Measurements from ENCODE around the gene ARFGAP3.
A peak's percentile ranks its signal among the peaks of the same experiment; 100 is the strongest.

The ARFGAP3 gene

GRCh38 chr22:42856179-42856864 lies 751 bp downstream of the ARFGAP3 start:
- H3K27me3 Mint-ChIP-seq: no peaks in the 10 kb centered on the region
- no peaks in the 10 kb centered on the region for H3K9me3 Mint-ChIP-seq
- H3K4me1 Mint-ChIP-seq: peaks cover 14% of the 10 kb centered on the region
- ATAC-seq (peak; percentile 70), DNase-seq (peak in 1 of 2 donors; percentile 69)
- peak overlapping the region; percentile 85 to 90 for H3K4me3 Mint-ChIP-seq
- H3K27ac Mint-ChIP-seq: peak overlapping the region; percentile 95 to 96

GRCh38 chr22:42855721-42856120 lies 1.4 kb downstream of the ARFGAP3 start:
- Mint-ChIP-seq H3K9me3 (no peaks in the 10 kb centered on the region), H3K4me1 (peaks cover 8% of the 10 kb centered on the region), H3K27ac (peak overlapping the region in 1 of 2 donors; percentile 96), H3K4me3 (peak overlapping the region; percentile 85 to 90), H3K27me3 (no peaks in the 10 kb centered on the region)
- DNase-seq (no peak), ATAC-seq (no peak)

GRCh38 chr22:42855211-42855610 lies 1.9 kb downstream of the ARFGAP3 start:
- H3K4me3 Mint-ChIP-seq: peak overlapping the region in 1 of 2 donors; percentile 51
- peaks cover 5% of the 10 kb centered on the region for H3K4me1 Mint-ChIP-seq
- H3K9me3 Mint-ChIP-seq: no peaks in the 10 kb centered on the region
- H3K27me3 Mint-ChIP-seq: no peaks in the 10 kb centered on the region
- ATAC-seq: no peak
- no peak for DNase-seq
- no peak overlapping the region for H3K27ac Mint-ChIP-seq

- H3K27ac Mint-ChIP-seq: peak overlapping the region in 1 of 2 donors; percentile 30
- DNase-seq (no peak), ATAC-seq (no peak)
- H3K9me3 Mint-ChIP-seq: no peaks in the 10 kb centered on the region
- peaks cover 16% of the 10 kb centered on the region for H3K4me1 Mint-ChIP-seq
- no peaks in the 10 kb centered on the region for H3K27me3 Mint-ChIP-seq
- H3K4me3 Mint-ChIP-seq: no peak overlapping the region
Measured at GRCh38 chr22:42848941-42849550, 8.0 kb downstream of the ARFGAP3 start.

GRCh38 chr22:42847110-42847509 lies 10.0 kb downstream of the ARFGAP3 start:
- H3K27me3 Mint-ChIP-seq: no peaks in the 10 kb centered on the region
- ATAC-seq (no peak), DNase-seq (no peak)
- no peak overlapping the region for H3K27ac Mint-ChIP-seq
- peaks cover 29% of the 10 kb centered on the region for H3K4me1 Mint-ChIP-seq
- H3K9me3 Mint-ChIP-seq: no peaks in the 10 kb centered on the region
- no peak overlapping the region for H3K4me3 Mint-ChIP-seq

GRCh38 chr22:42844756-42845155 lies 12.3 kb downstream of the ARFGAP3 start:
- peaks cover 29% of the 10 kb centered on the region for H3K4me1 Mint-ChIP-seq
- peak overlapping the region in 1 of 2 donors; percentile 56 for H3K27ac Mint-ChIP-seq
- no peak for ATAC-seq
- no peaks in the 10 kb centered on the region for H3K9me3 Mint-ChIP-seq
- H3K4me3 Mint-ChIP-seq: no peak overlapping the region
- no peak for DNase-seq
- H3K27me3 Mint-ChIP-seq: no peaks in the 10 kb centered on the region

- peak overlapping the region; percentile 78 to 83 for H3K27ac Mint-ChIP-seq
Measured at GRCh38 chr22:42842658-42843370, 14.3 kb downstream of the ARFGAP3 start.

GRCh38 chr22:42841444-42841843 lies 15.6 kb downstream of the ARFGAP3 start:
- no peak overlapping the region for H3K4me3 Mint-ChIP-seq
- no peak for DNase-seq
- ATAC-seq: no peak
- H3K9me3 Mint-ChIP-seq: no peaks in the 10 kb centered on the region
- no peak overlapping the region for H3K27ac Mint-ChIP-seq
- no peaks in the 10 kb centered on the region for H3K27me3 Mint-ChIP-seq
- H3K4me1 Mint-ChIP-seq: peaks cover 20% of the 10 kb centered on the region

More at GRCh38 chr22:42842658-42843370, 14.3 kb downstream of the ARFGAP3 start:
- H3K4me1 Mint-ChIP-seq: peaks cover 20% of the 10 kb centered on the region
- H3K27me3 Mint-ChIP-seq: no peaks in the 10 kb centered on the region
- no peak overlapping the region for H3K4me3 Mint-ChIP-seq
- no peaks in the 10 kb centered on the region for H3K9me3 Mint-ChIP-seq
- ATAC-seq (no peak), DNase-seq (no peak)

- no peak overlapping the region for H3K27ac Mint-ChIP-seq
- H3K27me3 Mint-ChIP-seq: no peaks in the 10 kb centered on the region
- no peak overlapping the region for H3K4me3 Mint-ChIP-seq
- no peak for ATAC-seq
- no peak for DNase-seq
- no peaks in the 10 kb centered on the region for H3K4me1 Mint-ChIP-seq
- H3K9me3 Mint-ChIP-seq: no peaks in the 10 kb centered on the region
Measured at GRCh38 chr22:42837556-42837955, 19.5 kb downstream of the ARFGAP3 start.

- H3K4me3 Mint-ChIP-seq: no peak overlapping the region
- H3K27me3 Mint-ChIP-seq: no peaks in the 10 kb centered on the region
- no peaks in the 10 kb centered on the region for H3K4me1 Mint-ChIP-seq
- no peaks in the 10 kb centered on the region for H3K9me3 Mint-ChIP-seq
- DNase-seq: no peak
- H3K27ac Mint-ChIP-seq: no peak overlapping the region
- ATAC-seq: no peak
Measured at GRCh38 chr22:42836026-42836425, 21.0 kb downstream of the ARFGAP3 start.

- H3K27me3 Mint-ChIP-seq: no peaks in the 10 kb centered on the region
- no peak for DNase-seq
- ATAC-seq: no peak
- H3K4me3 Mint-ChIP-seq: no peak overlapping the region
- no peaks in the 10 kb centered on the region for H3K9me3 Mint-ChIP-seq
- H3K4me1 Mint-ChIP-seq: no peaks in the 10 kb centered on the region
- H3K27ac Mint-ChIP-seq: no peak overlapping the region
Measured at GRCh38 chr22:42834177-42834949, 22.7 kb downstream of the ARFGAP3 start.

GRCh38 chr22:42833104-42833503 lies 24.0 kb downstream of the ARFGAP3 start:
- no peak overlapping the region for H3K4me3 Mint-ChIP-seq
- peaks cover 6% of the 10 kb centered on the region for H3K4me1 Mint-ChIP-seq
- no peak overlapping the region for H3K27ac Mint-ChIP-seq
- no peak for DNase-seq
- ATAC-seq: no peak
- no peaks in the 10 kb centered on the region for H3K27me3 Mint-ChIP-seq
- no peaks in the 10 kb centered on the region for H3K9me3 Mint-ChIP-seq

GRCh38 chr22:42831712-42832111 lies 25.4 kb downstream of the ARFGAP3 start:
- no peaks in the 10 kb centered on the region for H3K9me3 Mint-ChIP-seq

GRCh38 chr22:42830161-42830560 lies 26.9 kb downstream of the ARFGAP3 start:
- DNase-seq (no peak), ATAC-seq (no peak)
- no peaks in the 10 kb centered on the region for H3K9me3 Mint-ChIP-seq
- H3K27me3 Mint-ChIP-seq: no peaks in the 10 kb centered on the region
- peaks cover 6% of the 10 kb centered on the region for H3K4me1 Mint-ChIP-seq
- H3K4me3 Mint-ChIP-seq: no peak overlapping the region
- H3K27ac Mint-ChIP-seq: no peak overlapping the region

More at GRCh38 chr22:42831712-42832111, 25.4 kb downstream of the ARFGAP3 start:
- DNase-seq (no peak), ATAC-seq (no peak)
- Mint-ChIP-seq H3K27ac (peak overlapping the region in 1 of 2 donors; percentile 74), H3K27me3 (no peaks in the 10 kb centered on the region), H3K4me1 (peaks cover 6% of the 10 kb centered on the region), H3K4me3 (no peak overlapping the region)

GRCh38 chr22:42829302-42829701 lies 27.8 kb downstream of the ARFGAP3 start:
- no peak for DNase-seq
- Mint-ChIP-seq H3K9me3 (no peaks in the 10 kb centered on the region), H3K27ac (no peak overlapping the region), H3K4me3 (no peak overlapping the region), H3K27me3 (no peaks in the 10 kb centered on the region), H3K4me1 (peaks cover 6% of the 10 kb centered on the region)
- no peak for ATAC-seq

Data from stimulated activated naive CD8-positive, alpha-beta T cell treated with anti-CD3 and anti-CD28 coated beads, Interleukin-15, amount 100 ng/mL, for 72 hours (primary cell).